HepG2 (cell line): ENCODE results near the gene CADM1. TPM values are rescaled to one million over a fixed set of nuclear protein-coding genes. Genes with fewer than 3 reads are reported as not detected.

Source experiments
- AHR ChIP-seq: IDR thresholded peaks from 2 replicates; pipeline ENCODE4 v1.6.1; 2018; ENCODE audit warnings: missing genetic modification reagents, missing compliant biosample characterization
- CBX1 ChIP-seq: IDR thresholded peaks from one replicate; pipeline ENCODE4 v1.6.1; 2016; ENCODE audit warnings: antibody characterized with exemption, low read depth
- FOXP1 ChIP-seq, 2 experiments: fragments of 450-650 bp in 1 of 2; IDR thresholded peaks; 2 replicates each; pipeline ENCODE4 v1.6.1; 2017 to 2018; ENCODE audit warnings: antibody characterized with exemption in 1 of 2
- NFIC ChIP-seq: IDR thresholded peaks from 2 replicates; pipeline ENCODE4 v1.6.1; 2012; ENCODE audit warnings: mild to moderate bottlenecking, low read length, inconsistent platforms
- REPIN1 ChIP-seq: sonication (generic); formaldehyde crosslinking; IDR thresholded peaks from 2 replicates; pipeline ENCODE4 v1.8.0; 2022; ENCODE audit warnings: missing genetic modification reagents, low read depth, mild to moderate bottlenecking, borderline replicate concordance
- SAFB2 ChIP-seq: sonication (generic); formaldehyde crosslinking; IDR thresholded peaks from 2 replicates; pipeline ENCODE4 v1.5.1; 2020; ENCODE audit warnings: missing genetic modification reagents, low read depth, mild to moderate bottlenecking, borderline replicate concordance
- SMC3 ChIP-seq: IDR thresholded peaks from 2 replicates; pipeline ENCODE4 v1.6.1; 2011; ENCODE audit warnings: low read length, improper control_type of control experiment
- TAF15 ChIP-seq: fragments of 200-400 bp; formaldehyde crosslinking; IDR thresholded peaks from one replicate; pipeline ENCODE4 v1.6.1; 2018; ENCODE audit warnings: mild to moderate bottlenecking, low read depth, low read length; ENCODE audit not compliant: poor library complexity, severe bottlenecking
- THAP8 ChIP-seq: sonication (generic); formaldehyde crosslinking; IDR thresholded peaks from 2 replicates; pipeline ENCODE4 v1.5.1; 2020; ENCODE audit warnings: missing genetic modification reagents, mild to moderate bottlenecking, borderline replicate concordance
- YY1 ChIP-seq: IDR thresholded peaks from 2 replicates; pipeline ENCODE4 v1.6.1; 2011; ENCODE audit warnings: low read length, low read depth, moderate library complexity, mild to moderate bottlenecking; ENCODE audit not compliant: insufficient read depth, insufficient replicate concordance
- ZNF276 ChIP-seq: sonication (generic); formaldehyde crosslinking; IDR thresholded peaks from 2 replicates; pipeline ENCODE4 v1.4.0; 2020; ENCODE audit warnings: mild to moderate bottlenecking, low read depth, missing genetic modification reagents
- ZNF354B ChIP-seq: sonication (generic); formaldehyde crosslinking; IDR thresholded peaks from 2 replicates; pipeline ENCODE4 v1.8.0; 2022; ENCODE audit warnings: mild to moderate bottlenecking, missing genetic modification reagents
- ZNF660 ChIP-seq: sonication (generic); formaldehyde crosslinking; IDR thresholded peaks from 2 replicates; pipeline ENCODE4 v1.5.1; 2020; ENCODE audit warnings: mild to moderate bottlenecking, low read depth, missing genetic modification reagents, borderline replicate concordance
- ZNF709 ChIP-seq: sonication (generic); formaldehyde crosslinking; IDR thresholded peaks from 2 replicates; pipeline ENCODE4 v1.5.0; 2020; ENCODE audit warnings: mild to moderate bottlenecking, missing genetic modification reagents
- ZNF768 ChIP-seq: sonication (generic); formaldehyde crosslinking; IDR thresholded peaks from 2 replicates; pipeline ENCODE4 v1.4.0; 2020; ENCODE audit warnings: missing genetic modification reagents
- ZNF773 ChIP-seq: sonication (generic); formaldehyde crosslinking; IDR thresholded peaks from 2 replicates; pipeline ENCODE4 v1.4.0; 2020; ENCODE audit warnings: missing genetic modification reagents, borderline replicate concordance
- ZNF792 ChIP-seq: IDR thresholded peaks from 2 replicates; pipeline ENCODE4 v1.6.1; 2016
- polyA plus RNA-seq, 8 experiments: library from polyadenylated mRNA; depleted of rRNA in 3 of 8; stranded (reverse) in 7 of 8; unstranded in 1 of 8; fragments of >200 nt; fragmentation: Illumina TruSeq in 4 of 8; extraction: Trizol in 4 of 8; gene quantifications; 2 replicates each; pipeline versions ENCODE4 v1.2.1 to v1.2.3, GENCODE V29; 2011 to 2016; ENCODE audit warnings: low read depth in 4 of 8, missing spikeins in 1 of 8, mixed read lengths in 1 of 8; ENCODE audit not compliant: insufficient read depth in 1 of 8
- total RNA-seq, 5 experiments: library from RNA; depleted of rRNA; stranded (reverse); fragments of >200 nt; fragmentation: Illumina TruSeq; extraction: Trizol; gene quantifications; 2 replicates each; pipeline ENCODE4 v1.2.3, GENCODE V29; 2016; ENCODE audit warnings: low read depth in 1 of 5
- TF ChIP-seq, protein P1 (sequence below): sonication (generic); formaldehyde crosslinking; IDR thresholded peaks from 2 replicates; pipeline ENCODE4 v1.4.0; 2020; ENCODE audit warnings: missing genetic modification reagents
- TF ChIP-seq, protein P2 (sequence below): sonication (generic); formaldehyde crosslinking; IDR thresholded peaks from 2 replicates; pipeline ENCODE4 v1.5.0; 2020; ENCODE audit warnings: missing genetic modification reagents
- TF ChIP-seq, protein P3 (sequence below): sonication (generic); formaldehyde crosslinking; IDR thresholded peaks from 2 replicates; pipeline ENCODE4 v1.4.0; 2020; ENCODE audit warnings: missing genetic modification reagents, mild to moderate bottlenecking, borderline replicate concordance

Gene CADM1
- total and polyA plus RNA-seq, 2 of the 13 experiments (the other 11 are each of a cell fraction or from before 2014, with no cell fraction given), result 71.3 to 122 TPM

- TF ChIP-seq FOXP1 (IDR thresholded peaks at IDR 0.05), result no peak
- TF ChIP-seq FOXP1 (CRISPR knock-in tag; IDR thresholded peaks at IDR 0.05), result 0 out of 2 replicates have a peak, but pooled peaks have one; percentile 44
- TF ChIP-seq TAF15, result no peak
- TF ChIP-seq, protein P1, sequence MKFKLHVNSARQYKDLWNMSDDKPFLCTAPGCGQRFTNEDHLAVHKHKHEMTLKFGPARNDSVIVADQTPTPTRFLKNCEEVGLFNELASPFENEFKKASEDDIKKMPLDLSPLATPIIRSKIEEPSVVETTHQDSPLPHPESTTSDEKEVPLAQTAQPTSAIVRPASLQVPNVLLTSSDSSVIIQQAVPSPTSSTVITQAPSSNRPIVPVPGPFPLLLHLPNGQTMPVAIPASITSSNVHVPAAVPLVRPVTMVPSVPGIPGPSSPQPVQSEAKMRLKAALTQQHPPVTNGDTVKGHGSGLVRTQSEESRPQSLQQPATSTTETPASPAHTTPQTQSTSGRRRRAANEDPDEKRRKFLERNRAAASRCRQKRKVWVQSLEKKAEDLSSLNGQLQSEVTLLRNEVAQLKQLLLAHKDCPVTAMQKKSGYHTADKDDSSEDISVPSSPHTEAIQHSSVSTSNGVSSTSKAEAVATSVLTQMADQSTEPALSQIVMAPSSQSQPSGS, result 0 out of 2 replicates have a peak, but pooled peaks have one; percentile 36
- no peak for TF ChIP-seq ZNF709 (CRISPR knock-in tag)
- peak; percentile 76; the same call in 1 of the 2 replicates for TF ChIP-seq REPIN1
- peak; percentile 46; the same call in 1 of the 2 replicates for TF ChIP-seq ZNF768
- TF ChIP-seq, protein P2, sequence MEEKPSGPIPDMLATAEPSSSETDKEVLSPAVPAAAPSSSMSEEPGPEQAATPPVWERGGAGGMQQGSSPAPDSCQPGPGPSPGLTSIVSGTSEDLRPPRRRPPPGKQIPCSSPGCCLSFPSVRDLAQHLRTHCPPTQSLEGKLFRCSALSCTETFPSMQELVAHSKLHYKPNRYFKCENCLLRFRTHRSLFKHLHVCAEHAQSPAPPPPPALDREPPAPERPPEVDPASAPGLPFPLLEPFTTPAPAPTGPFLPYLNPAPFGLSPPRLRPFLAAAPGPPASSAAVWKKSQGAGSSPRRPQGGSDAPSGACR (CRISPR knock-in tag), result 0 out of 2 replicates have a peak, but pooled peaks have one; percentile 47
- TF ChIP-seq YY1, result peak; percentile 64
- TF ChIP-seq, protein P3, sequence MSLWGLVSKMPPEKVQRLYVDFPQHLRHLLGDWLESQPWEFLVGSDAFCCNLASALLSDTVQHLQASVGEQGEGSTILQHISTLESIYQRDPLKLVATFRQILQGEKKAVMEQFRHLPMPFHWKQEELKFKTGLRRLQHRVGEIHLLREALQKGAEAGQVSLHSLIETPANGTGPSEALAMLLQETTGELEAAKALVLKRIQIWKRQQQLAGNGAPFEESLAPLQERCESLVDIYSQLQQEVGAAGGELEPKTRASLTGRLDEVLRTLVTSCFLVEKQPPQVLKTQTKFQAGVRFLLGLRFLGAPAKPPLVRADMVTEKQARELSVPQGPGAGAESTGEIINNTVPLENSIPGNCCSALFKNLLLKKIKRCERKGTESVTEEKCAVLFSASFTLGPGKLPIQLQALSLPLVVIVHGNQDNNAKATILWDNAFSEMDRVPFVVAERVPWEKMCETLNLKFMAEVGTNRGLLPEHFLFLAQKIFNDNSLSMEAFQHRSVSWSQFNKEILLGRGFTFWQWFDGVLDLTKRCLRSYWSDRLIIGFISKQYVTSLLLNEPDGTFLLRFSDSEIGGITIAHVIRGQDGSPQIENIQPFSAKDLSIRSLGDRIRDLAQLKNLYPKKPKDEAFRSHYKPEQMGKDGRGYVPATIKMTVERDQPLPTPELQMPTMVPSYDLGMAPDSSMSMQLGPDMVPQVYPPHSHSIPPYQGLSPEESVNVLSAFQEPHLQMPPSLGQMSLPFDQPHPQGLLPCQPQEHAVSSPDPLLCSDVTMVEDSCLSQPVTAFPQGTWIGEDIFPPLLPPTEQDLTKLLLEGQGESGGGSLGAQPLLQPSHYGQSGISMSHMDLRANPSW (CRISPR knock-in tag), result no peak
- TF ChIP-seq SMC3, result 0 out of 2 replicates have a peak, but pooled peaks have one; percentile 11
- 0 out of 2 replicates have a peak, but pooled peaks have one; percentile 30 for TF ChIP-seq SAFB2 (CRISPR knock-in tag)
- TF ChIP-seq THAP8 (CRISPR knock-in tag), result 0 out of 2 replicates have a peak, but pooled peaks have one; percentile 38
- peak; percentile 75; the same call in 1 of the 2 replicates for TF ChIP-seq ZNF792 (CRISPR knock-in tag)
- TF ChIP-seq ZNF773 (CRISPR knock-in tag), result 0 out of 2 replicates have a peak, but pooled peaks have one; percentile 53
- peak; percentile 92 for TF ChIP-seq CBX1
- TF ChIP-seq NFIC, result no peak
- no peak for TF ChIP-seq ZNF660 (CRISPR knock-in tag)
- 0 out of 2 replicates have a peak, but pooled peaks have one; percentile 31 for TF ChIP-seq ZNF276 (CRISPR knock-in tag)
- no peak for TF ChIP-seq AHR (CRISPR knock-in tag)
- no peak for TF ChIP-seq ZNF354B
Measured at GRCh38 chr11:115504276-115505158, at the start of gene CADM1 (continued).
